ENCODE results near the gene MACROH2A2.

MACROH2A2 gene

DNA sequence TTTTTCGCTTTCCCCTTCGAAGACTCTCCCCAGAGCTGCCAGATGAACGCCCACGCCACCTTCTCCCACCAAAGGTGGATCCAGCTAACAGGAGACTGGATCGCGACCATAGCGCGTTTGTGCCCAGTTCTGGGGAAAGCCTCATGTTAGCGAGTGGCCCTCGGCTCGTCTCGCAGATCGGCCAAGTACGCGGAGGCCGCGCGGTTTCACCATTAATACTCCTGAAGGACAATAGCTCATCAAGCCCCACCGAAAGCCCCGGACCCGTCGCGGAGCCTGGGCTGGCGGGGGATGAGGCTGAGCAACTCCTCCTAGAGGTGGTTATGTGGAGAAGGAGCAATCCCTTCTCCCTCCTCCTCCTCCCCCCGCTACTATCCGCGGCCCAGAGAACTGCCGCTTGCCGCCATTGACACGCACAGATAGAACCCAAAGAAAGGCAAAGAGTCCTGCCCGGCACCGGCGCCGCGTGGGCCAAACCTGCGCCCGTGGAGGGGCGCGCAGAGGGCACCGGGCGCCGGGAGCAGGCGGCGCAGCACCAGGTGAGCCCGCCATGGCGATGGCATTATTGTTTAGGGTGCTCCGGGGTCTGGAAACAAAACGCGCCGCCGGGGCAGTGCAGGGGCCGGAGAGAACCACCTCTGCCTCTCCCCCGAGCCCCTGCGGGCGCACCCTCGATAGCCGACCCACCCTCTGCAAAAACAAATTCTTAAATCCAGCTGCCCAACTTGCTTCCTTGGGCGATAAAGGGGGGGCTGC, at the start of gene MACROH2A2:
MACROH2A2 (plus strand) TSS at position 385 of the 756 bp plus-strand sequence. CDS start 22,813 bp downstream, outside the sequence.
- TF ChIP-seq, protein P1, sequence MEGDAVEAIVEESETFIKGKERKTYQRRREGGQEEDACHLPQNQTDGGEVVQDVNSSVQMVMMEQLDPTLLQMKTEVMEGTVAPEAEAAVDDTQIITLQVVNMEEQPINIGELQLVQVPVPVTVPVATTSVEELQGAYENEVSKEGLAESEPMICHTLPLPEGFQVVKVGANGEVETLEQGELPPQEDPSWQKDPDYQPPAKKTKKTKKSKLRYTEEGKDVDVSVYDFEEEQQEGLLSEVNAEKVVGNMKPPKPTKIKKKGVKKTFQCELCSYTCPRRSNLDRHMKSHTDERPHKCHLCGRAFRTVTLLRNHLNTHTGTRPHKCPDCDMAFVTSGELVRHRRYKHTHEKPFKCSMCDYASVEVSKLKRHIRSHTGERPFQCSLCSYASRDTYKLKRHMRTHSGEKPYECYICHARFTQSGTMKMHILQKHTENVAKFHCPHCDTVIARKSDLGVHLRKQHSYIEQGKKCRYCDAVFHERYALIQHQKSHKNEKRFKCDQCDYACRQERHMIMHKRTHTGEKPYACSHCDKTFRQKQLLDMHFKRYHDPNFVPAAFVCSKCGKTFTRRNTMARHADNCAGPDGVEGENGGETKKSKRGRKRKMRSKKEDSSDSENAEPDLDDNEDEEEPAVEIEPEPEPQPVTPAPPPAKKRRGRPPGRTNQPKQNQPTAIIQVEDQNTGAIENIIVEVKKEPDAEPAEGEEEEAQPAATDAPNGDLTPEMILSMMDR (IDR thresholded peaks at IDR 0.05; ENCODE audit: insufficient read depth, low read depth, low read length, missing control alignments) = peak; percentile 49
- peak within 1 kb of the TSS; percentile 74 for H3K4me3 ChIP-seq (ENCODE audit: low read length)
- DNase-seq (ENCODE audit: low read depth) = peak; percentile 73

DNA sequence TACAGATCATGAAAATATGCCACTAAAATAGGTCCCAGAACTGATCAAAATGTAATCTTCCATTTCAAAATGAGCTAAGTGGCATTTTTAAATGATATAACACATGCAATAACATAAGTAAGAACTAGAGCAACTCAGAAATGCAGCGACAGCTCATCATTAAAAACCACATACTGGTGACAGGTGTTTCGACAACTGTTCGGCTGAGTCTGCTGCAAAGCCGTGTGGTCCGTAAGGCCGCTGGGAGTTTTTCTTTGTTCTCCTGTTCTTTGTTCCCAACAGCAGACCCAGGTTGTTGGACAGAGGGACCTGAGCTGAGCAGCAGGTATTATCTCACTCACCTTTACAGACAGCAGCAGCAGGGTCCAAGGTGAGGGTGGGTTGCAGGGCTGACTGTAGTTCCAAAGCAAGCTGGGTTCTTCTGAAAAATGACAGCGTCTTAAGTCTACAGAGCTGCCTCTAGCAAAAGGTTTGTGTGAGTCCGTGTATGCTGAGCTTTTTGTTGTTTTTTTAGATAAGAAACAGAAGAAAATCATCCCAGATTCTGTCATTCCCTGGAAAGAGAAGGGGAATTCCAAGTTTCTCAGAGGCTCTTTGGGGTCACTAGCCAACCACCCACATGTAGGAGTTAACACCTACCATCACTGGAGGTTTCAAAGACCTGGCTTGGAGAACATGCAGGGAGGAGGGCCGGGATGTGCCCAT, 45.4 kb upstream of the MACROH2A2 start:
- TF ChIP-seq, protein P1 (IDR thresholded peaks at IDR 0.05; ENCODE audit: insufficient read depth, low read depth, low read length, missing control alignments) = no peak
- no peak overlapping the region for H3K4me3 ChIP-seq (ENCODE audit: low read length)
- DNase-seq (ENCODE audit: low read depth) = no peak

DNA sequence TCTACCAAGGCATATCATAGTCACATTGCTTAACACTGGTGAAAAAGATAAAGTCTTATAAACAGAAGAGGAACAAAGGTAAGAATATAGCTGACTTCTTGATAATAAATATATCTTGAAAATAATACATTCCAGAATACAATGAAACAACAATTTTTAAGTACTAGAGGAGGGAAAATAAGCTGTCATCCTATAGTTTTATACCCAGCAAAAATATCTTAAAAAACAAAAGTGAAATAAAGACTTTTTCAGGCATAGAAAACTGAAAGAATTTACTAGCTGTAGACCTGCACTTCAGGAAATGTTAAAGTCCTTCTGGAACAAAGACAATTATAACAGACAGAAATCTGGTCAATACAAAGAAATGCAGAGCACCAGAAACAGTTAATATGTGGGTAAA, 21.4 kb upstream of the MACROH2A2 start:
- no peak for DNase-seq (ENCODE audit: low read depth)
- no peak overlapping the region for H3K4me3 ChIP-seq (ENCODE audit: low read length)
- TF ChIP-seq, protein P1 (IDR thresholded peaks at IDR 0.05; ENCODE audit: insufficient read depth, low read depth, low read length, missing control alignments) = no peak

DNA sequence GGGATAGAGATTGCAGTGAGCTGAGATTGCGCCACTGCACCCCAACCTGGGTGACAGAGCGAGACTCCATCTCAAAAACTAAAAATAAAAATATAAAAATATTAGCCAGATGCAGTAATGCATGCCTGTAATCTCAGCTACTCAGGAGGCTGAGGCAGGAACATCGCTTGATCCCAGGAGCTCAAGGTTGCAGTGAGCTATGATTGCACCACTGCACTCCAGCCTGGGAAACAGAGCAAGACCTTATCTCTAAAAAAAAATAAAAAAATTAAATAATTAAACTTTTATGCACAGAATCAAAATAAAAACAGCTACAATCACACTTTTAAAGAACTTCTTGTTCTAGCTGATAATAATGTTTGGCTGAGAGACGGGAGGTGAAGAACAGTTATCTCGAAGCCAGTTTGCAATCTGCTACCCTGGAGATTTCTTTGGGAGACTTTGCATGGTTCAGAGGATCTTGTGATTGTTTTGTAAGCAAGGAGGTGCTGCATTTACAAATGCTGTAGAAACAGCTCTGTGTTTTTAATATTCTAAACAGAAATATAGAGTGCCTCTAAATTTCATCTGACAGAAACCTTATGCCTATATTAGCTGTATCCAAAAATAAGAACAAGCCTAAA, 19.9 kb upstream of the MACROH2A2 start:
- TF ChIP-seq, protein P1 (IDR thresholded peaks at IDR 0.05; ENCODE audit: insufficient read depth, low read depth, low read length, missing control alignments) = no peak
- DNase-seq (ENCODE audit: low read depth) = no peak
- H3K4me3 ChIP-seq (ENCODE audit: low read length) = no peak overlapping the region

DNA sequence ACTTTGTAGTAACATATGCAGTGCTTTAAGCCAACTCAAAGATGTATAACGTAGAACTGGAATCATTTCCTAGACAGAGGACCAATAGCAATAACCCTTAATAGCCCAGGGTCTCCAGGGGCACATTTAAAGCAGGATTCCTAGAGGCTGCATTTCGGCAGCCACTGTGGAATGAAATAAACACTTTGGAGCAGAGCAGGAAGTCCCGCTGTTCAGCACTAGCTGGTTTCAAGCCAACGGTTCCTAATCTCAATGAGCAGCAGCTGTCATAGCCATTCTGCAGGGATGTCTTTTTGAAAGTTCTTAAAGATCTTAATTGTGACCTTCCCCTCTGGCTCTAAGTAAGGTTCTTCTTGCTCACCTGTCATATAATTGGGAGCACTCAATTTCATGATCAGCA, 18.4 kb upstream of the MACROH2A2 start:
- H3K4me3 ChIP-seq (ENCODE audit: low read length) = no peak overlapping the region
- TF ChIP-seq, protein P1 (IDR thresholded peaks at IDR 0.05; ENCODE audit: insufficient read depth, low read depth, low read length, missing control alignments) = no peak
- no peak for DNase-seq (ENCODE audit: low read depth)

DNA sequence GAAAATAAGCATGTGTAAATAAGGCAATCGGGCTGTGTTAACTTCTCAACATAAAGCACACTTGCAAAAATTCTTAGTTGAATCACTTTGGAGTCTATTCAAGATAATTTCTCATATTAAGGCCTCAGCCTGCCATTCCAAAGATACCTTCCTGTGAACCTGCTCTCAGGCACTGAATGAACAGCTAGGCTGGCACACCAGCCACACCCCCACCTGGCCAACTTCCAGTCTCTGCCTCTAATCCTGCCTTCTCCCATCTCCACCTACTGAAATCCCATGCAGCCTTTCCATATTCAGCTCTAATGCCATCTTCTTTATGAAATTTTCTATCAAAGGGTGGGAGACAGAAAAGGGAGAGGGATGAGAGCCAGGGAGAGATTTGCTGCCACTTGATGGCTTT, 17.1 kb upstream of the MACROH2A2 start:
- H3K4me3 ChIP-seq (ENCODE audit: low read length) = no peak overlapping the region
- TF ChIP-seq, protein P1 (IDR thresholded peaks at IDR 0.05; ENCODE audit: insufficient read depth, low read depth, low read length, missing control alignments) = no peak
- DNase-seq (ENCODE audit: low read depth) = peak; percentile 10
